ENCODE results near the gene ZSCAN31.

DNA sequence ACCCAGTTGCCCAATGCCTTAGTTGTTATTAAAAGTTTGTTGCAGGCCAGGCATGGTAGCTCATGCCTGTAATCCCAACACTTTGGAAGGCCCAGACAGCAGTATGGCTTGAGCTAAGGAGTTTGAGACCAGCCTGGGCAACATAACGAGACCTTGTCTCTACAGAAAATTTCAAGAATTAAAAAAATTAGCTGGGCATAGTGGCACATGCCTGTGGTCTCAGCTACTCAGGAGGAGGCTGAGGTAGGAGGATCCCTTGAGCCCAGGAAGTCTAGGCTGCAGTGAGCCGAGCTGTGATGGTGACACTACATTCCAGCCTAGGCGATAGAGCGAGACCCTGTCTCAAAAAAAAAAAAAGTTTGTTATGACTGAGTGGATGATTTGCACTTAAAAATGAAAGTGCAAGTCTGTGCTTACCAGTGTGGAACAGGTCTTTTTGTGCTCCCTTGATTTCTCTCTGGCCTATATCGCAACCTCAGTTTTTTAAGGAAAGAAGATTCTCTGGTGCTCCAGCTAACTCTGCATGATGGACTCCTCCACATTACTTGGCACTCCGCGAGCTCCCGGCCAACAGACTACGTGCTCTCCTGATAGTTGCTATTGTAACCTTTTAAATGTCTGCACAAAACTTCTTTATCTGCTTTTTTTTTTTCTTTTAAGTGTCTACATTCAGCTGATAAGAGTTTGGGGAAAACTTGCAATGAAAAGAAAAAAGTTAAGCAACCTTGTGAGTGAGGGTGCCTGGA lies 35.9 kb upstream of the ZSCAN31 start:
- TF ChIP-seq EZH2 (IDR thresholded peaks at IDR 0.05; ENCODE audit: insufficient read depth, low read length), result no peak
- TF ChIP-seq, protein P1, sequence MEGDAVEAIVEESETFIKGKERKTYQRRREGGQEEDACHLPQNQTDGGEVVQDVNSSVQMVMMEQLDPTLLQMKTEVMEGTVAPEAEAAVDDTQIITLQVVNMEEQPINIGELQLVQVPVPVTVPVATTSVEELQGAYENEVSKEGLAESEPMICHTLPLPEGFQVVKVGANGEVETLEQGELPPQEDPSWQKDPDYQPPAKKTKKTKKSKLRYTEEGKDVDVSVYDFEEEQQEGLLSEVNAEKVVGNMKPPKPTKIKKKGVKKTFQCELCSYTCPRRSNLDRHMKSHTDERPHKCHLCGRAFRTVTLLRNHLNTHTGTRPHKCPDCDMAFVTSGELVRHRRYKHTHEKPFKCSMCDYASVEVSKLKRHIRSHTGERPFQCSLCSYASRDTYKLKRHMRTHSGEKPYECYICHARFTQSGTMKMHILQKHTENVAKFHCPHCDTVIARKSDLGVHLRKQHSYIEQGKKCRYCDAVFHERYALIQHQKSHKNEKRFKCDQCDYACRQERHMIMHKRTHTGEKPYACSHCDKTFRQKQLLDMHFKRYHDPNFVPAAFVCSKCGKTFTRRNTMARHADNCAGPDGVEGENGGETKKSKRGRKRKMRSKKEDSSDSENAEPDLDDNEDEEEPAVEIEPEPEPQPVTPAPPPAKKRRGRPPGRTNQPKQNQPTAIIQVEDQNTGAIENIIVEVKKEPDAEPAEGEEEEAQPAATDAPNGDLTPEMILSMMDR (IDR thresholded peaks at IDR 0.05; ENCODE audit: insufficient read depth, low read depth, low read length), result no peak

Data from astrocyte (in vitro differentiated cells and primary cell).